UCSD-AML1 (cell line): ENCODE data around the gene IGF2R.
"Not testable (repeated sequence)": the region's sequence is repeated elsewhere in the genome, so short reads cannot be mapped to it uniquely, and the experiment has no call there.

ENCODE experiments used
- DNase-seq: peaks from one replicate; lab custom pipeline; 2025; ENCODE audit not compliant: unreplicated experiment; lab: John Stamatoyannopoulos, UW

IGF2R gene

DNA sequence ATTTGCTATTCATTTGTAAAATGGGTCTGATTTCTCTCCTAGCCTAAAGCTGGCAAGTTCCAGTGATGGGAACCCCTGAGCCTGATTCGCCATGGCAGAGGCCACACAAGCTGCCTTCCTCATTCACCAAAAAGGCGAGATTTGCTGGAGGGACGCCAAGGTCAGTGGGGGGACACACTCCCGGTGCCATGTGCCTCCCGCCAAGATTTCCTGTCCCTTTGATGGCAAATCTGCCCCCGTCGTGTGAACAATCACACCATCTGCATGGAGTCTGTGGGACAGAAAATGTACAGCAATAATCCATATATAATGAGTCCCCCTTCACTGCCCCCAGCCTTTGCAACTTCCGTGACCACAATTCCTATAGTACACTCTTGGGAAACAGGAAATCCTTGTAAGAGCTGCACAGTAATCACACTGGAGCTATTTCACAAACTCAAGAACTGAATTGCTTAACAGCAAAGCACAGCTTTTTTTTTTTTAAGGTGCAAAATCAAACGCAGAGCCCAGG, 15.7 kb upstream of the IGF2R start:
- DNase-seq: no peak

DNA sequence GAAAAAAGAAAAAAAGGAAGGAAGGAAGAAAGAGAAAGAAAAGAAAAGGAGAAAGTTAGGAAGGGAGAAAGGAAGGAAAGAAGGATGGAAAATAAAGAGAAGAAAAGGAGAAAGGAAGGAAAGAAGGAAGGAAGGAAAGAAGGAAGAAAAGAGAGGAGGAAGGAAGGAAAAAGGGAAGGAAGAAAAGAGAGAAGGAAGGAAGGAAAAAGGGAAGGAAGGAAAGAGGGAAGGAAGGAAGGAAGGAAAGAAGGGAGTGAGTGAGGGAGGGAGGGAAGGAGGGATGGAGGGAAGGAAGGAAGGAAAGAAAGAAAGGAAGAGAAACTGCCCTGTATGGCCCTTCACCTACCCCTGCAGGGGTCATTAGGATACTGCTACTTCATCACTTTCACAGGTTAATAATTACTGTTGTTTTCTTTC, 12.9 kb upstream of the IGF2R start:
- no peak for DNase-seq

DNA sequence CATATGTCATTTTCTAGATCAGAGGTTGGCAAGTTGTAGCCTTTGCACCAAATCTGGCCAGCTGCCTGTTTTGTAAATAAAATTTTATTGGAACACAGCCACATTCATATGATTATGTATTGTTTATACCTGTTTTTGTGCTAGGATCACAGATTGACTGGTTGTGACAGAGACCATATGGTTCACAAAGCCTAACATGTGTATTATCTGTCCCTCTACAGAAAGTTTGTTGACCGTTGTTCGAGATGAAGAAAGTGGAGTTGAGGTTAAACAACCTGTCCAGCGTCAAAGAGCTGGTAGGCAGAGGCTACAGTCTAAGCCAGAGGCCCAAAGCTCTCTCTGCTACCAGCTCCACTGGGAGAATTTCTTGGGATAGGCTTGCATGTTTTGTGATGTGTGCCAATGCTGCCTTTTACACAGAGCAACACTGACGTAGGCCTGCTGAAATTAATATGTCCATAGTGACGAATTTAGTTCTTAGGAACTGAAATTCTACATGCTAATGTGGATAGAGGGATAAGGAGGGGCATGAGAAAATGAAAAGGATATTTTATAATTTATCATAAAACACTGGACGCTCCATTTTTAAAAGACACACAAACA, 11.7 kb upstream of the IGF2R start:
- no peak for DNase-seq

DNA sequence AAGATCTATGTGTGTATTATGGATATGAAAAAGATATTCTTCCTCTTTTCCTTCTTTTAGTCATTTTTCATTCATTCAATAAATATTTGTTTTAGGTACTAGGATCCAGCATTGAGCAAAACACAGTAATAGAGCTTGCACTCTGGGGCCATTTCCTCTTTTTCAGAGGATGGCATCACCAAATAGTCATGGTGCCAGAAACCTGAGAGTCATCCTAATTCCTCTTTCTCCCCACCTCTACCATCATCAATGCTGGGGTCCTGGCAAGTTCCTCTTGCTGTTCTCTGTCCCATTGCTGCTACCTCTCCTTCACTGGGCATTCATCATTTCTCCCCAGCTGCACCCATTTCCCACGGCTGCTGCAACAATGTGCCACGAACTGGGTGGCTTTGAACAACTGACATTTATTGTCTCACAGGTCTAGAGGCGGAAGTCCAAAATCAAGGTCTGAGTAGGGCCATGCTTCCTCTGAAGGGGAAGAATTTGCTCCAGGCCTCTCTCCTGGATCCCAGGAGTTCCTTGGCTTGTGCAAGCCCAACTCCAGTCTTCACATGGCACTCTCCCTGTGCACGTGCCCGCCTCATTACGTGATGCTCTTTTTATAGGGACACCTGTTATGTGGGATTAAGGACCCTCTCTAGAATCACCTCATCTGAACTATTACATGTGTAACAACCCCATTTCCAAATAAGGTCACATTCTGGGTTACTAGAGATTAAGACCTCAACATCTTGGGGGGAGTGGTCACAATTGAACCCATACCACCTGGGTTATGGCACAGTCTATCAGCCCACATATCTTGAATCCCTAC, 9.5 kb upstream of the IGF2R start:
- DNase-seq: no peak

DNA sequence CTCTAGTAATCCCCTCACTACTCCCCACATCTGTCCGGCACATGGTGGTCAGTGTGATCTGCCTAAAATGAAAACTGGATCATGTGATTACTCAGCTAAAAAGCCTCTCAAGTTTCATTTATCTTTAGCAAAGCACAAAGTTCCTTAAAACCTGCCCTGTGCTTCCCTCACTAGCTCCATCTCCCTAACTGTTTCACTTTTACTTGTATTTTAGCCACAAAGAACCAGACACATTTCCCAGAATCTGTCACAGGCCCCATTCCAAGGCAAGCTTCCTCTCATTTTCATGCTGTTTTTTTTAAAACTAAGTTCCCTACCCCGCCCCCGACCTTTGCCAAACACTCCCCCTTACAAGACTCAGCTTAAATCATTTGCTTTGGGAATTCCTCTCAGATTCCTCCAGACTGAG, 8.9 kb upstream of the IGF2R start:
- no peak for DNase-seq

DNA sequence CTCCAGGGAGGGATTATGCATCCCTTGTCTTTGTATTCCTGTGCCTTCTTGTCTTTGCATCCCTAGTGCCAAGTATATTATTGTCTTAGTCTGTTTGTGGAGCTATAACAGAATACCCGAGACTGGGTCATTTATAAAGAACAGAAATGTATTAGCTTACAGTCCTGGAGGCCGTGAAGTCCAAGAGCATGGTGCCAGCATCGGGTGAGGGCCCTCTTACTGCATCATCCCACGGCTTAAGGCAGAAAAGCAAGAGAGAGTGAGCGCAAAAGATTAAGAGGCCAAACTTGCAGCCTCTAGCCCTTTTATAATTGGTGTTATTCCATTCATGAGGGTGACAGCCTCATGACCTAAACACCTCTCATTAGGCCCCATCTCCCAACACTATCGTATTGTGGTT, 8.4 kb upstream of the IGF2R start:
- DNase-seq: no peak

DNA sequence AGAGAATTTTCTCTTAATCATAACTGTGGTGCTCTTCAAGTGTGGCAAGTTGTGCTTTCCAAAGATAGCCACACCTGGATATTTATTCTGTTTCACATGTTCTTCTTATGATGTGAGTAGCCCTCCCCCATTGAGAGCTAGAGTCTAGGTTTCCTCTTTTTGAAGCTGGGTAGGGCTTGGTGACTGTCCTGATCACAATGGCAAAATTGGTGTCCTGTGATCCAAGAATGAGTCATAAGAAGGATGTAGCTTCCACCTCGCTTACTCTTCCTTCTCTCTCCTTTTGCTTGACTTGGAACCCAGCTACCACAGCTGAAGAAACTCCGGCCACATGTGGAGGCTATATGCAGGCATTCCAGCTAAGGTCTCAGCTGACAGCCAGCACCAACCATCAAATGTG, 7.4 kb upstream of the IGF2R start:
- DNase-seq: no peak

DNA sequence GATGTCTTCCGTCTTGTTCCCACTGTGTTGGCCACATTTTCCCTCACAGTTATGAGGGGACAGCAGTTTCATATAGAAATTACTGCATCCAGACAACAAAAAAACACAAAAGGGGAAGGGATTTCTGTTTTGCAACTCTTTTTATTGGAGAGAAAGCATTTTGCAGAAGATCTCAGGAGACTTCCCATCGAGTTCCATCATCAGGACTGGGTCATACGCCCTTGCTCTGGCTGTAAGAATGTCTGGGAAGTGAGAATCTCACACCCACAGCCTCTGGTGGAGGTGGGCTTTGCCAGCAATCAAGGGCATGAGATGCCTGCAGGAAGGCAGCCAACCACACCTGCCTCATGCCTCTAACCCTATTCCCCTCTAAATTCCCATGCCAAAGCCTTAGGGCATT, 5.8 kb upstream of the IGF2R start:
- no peak for DNase-seq

DNA sequence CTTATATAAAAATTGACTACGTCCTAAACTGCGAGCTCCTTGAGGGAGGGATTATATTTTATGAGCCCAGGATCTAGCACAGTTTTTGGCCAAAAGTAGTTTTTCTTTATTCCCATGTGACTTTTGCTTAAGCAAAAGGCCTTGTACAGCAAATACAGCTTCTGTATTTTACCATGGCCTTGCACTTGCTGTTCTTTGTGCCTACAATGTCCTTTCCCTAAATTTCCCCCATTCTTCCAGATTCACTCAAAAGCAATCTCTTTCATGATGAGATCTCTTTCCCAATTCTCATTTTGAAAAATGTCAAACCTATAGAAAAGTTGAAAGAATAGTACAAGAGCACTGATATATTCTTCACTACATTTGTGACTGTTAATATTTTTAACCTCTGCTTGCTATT, 4.8 kb upstream of the IGF2R start:
- DNase-seq: no peak

DNA sequence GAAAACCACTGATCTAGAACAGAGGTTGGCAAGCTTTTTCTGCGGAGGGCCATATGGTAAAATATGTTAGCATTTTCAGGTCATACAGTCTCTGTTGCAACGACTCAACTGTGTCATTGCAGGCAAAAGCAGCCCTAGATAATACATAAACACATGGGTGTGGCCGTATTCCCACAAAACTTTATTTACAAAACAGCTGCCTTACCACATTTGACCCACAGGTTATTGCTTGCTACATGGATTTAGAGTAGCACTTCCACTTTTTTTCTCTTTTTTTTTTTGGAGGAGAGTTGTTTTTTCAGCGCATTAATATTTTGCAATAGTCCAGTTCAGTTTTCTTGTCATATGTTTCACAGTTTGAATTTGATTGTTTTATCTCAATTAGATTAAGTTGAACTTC, 2.5 kb upstream of the IGF2R start:
- no peak for DNase-seq

DNA sequence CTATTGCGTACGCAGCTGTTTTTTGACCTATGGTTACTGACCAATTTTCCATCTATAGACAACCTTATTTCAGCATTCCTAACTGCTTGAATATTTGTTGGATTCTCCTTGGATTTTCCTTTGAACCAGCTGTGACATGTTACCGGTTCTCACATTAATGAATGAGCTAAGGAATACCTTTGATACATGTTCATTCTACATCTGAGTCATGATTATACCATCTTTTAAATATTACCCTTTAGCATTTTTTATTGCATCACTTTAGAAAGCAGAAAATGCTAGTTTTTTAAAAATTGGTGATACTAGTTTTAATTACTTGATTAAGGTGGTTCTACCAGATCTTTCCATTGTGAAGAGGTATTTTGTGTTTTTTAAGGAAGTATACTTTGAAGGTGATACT, 1.9 kb upstream of the IGF2R start:
- no peak for DNase-seq

DNA sequence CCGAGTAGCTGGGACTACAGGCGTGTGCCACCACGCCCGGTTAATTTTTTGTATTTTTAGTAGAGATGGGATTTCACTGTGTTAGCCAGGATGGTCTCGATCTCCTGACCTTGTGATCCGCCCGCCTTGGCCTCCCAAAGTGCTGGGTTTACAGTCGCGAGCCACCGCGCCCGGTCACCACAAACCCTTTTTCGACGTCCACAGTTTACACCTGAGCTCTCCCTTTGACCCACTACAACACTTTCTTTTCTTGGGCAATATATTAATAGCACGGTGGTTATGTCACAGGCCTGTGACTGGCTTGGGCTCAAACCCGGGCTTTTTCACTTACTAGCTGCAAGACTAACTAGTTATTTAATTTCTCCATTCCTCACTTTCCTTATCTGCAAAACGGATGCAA, 1.3 kb upstream of the IGF2R start:
- DNase-seq: not testable (repeated sequence)

DNA sequence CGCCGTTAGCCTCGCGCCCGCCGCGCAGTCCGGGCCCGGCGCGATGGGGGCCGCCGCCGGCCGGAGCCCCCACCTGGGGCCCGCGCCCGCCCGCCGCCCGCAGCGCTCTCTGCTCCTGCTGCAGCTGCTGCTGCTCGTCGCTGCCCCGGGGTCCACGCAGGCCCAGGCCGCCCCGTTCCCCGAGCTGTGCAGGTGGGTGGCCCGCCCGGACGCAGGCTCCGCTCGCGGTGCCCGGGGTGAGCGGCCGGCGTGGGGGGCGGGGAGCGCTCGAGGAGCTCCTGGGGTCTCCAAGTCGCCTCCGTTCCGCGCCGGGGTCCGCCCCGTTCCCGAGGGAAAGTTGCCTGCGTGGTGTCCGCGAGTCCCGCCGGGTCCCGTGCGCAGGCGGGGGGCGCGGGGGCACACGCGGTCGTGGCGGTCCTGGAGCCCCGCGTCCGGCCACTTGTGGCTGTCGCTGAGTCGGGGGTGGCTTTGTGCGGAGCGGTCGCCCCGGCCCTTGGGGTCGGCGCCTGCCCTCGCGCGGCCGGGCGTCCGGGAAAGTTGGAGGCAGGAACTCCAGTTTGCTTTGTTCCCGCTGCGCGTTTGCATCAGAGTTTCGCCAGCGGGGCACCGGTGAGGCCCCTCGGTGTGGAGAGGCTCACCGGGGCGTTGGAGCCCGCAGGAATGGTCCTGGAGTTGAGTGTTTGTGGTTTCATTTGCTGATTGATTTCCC, 476 bp downstream of the IGF2R start:
- DNase-seq: no peak

DNA sequence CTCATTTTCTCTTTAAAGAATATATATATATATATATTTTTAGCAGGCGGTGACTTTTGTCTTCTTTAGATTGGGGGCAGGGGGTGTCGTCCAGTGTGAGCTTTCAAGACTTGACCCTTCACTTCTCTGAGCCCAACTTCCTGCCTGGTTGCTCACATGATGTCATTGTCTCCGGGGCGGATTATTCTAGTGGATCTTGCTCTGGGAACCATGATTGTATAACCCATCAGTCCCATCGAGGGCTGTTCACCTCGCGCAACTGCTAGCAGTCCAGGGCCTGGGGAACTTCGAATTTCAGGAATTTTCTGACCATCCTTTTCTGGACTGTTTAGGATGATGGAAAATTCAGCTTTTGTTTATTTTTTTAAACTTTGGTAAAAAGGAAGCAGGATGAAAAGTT, 1.0 kb downstream of the IGF2R start:
- no peak for DNase-seq

DNA sequence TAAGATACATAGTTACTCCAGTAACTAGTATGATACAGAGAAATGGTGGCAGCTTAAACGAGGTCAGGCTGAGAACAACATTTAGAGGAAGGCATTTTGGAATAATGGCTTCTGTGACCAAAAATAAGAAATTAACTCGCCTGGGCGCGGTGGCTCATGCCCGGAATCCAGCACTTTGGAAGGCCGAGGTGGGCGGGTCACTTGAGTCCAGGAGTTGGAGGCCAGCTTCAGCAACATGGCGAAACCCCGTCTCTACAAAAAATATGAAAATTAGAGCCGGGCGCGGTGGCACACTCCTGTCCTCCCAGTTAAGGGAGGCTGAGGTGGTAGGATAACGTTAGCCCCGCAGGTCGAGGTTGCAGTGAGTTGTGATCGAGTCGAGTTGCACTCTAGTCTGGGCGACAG, 1.8 kb downstream of the IGF2R start:
- DNase-seq: no peak

DNA sequence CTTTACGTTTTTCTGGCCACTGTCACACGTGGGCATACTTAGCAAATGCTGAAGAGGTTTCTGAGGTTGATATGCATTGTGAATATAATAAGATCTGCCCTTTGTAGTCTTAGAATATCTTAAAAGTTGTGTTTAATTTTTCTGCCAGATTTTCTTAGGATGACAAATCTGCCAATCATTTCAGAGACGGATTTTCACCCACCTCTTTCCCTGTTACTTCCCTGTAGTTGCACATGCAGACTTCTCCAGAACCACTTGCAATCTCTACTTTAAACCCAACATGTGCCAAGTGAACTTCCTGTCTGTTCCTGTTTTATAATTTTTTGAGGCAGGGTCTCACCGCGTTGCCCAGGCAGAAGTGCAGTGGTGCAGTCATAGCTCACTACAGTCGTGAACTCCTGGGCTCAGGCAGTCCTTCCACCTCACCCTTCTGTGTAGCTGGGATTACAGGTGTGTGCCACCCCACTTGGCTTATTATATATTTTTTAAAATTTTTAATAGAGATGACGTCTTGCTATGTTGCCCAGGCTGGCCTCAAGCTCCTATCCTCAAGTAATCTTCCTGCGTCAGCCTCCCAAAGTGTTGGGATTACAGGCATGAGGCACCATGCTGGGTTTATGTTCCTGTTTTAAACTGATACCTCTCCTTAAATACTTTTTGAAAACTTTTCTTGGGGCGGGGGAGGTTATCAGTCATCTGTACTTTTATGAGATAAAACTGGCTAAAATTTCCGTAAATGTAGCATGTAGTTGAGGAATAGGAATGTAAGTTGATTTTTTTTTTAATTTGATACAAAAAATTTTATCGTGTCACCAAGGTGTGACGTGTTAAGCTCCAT, 2.7 kb downstream of the IGF2R start:
- no peak for DNase-seq

DNA sequence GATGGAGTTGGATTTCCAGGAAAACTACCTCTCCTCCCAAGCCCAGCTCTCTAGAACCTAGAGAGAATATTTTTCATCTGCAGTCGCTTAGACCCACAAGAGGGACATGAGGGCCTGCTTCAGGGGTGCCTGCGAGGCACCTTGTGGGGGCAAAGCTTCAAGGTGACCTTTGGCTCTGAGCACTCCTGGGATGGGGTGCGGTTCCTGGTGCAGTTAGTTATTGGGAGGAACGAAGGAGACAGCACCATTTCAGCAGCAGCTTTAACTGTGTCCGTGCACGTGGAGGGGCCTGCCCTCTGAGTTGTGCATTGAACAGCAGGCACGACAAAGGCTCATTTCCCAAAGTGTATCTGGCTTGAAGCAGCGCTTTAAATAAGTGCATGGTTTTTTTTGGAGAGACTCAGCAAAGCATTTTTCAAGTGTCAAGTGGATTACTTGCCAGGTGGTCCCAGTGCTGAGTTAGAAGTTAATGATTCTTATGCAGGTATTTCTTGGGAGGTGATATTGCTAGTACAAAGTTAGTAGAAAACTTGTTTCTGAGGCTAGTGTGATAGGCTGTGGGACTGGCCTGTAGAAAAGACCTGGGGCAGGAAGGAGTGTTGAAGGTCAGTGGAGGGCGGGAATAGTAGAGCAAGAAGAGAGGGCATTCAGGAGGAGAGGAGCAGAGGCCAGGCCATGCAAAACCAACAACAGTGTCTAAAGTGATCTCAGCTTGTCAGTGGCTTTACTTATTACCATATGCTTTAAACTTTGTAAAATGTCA, 3.8 kb downstream of the IGF2R start:
- no peak for DNase-seq

DNA sequence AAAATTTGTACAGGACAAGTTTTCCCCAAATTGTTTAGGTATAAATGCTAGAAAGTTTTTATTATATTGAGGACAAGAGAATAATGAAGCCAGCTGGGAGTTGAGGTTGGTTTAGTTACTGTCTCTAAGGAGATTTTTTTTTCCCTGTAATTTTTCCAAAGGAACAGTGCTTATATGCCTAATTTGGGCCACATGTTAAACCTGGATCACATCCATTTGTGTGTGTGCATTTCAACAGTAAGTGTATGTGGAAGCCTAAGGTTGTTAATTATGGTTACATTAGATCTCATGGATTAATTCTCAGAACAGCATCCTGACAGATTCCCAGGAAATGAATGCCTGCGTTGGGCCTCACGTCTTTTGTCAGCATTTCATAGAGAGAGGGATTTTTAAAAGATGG, 4.5 kb downstream of the IGF2R start:
- no peak for DNase-seq

DNA sequence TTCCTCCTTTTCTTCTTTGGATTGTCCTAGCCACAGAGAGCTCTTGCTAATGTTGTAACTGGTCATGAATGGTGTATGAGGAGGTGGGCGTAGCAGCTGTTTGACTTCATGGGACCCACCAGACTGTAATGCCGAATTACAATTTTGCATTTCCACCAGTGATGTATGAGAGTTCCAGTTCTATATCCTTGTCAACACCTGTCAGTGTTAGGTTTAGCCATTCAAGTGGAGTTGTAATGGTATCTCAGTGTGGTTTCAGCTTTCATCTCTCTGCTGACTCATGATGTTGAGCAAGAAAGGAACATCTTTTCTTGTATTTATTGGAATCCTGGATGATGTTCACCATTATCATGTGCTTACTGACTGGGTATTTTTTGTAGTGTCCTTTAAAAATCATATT, 5.1 kb downstream of the IGF2R start:
- DNase-seq: no peak

DNA sequence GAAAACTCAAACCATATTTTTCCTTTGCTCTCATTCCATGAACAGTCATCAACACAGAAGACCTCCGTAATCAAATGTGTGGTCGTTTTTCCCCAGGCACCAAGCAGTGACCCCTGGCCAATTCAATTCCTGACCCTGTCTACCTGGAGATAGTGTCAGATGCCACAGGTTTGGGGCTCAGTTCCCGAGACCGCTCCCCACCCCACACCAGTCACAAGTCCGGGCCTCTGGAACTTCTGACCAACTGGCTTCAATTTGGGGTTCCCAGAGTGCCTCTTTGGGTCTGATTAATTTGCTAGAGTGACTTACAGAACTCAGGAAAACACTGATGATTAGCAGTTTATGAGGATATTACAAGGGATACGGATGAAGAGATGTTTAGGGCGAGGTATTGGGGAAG, 6.0 kb downstream of the IGF2R start:
- no peak for DNase-seq
